Spleen (tissue), 3 donors: ENCODE results near the gene NOTCH3.

Experiments used
- POLR2A ChIP-seq, 3 donors: fragments of 450-650 bp; IDR thresholded peaks; one replicate each; pipeline ENCODE4 v1.5.1; 2017; ENCODE audit warnings: antibody characterized with exemption in 3 of 3, mild to moderate bottlenecking in 1 of 3
- POLR2AphosphoS5 ChIP-seq, 3 donors: sonication (generic); formaldehyde crosslinking; IDR thresholded peaks; one replicate each; pipeline ENCODE4 v1.5.1; 2017; ENCODE audit warnings: antibody characterized with exemption in 3 of 3

DNA sequence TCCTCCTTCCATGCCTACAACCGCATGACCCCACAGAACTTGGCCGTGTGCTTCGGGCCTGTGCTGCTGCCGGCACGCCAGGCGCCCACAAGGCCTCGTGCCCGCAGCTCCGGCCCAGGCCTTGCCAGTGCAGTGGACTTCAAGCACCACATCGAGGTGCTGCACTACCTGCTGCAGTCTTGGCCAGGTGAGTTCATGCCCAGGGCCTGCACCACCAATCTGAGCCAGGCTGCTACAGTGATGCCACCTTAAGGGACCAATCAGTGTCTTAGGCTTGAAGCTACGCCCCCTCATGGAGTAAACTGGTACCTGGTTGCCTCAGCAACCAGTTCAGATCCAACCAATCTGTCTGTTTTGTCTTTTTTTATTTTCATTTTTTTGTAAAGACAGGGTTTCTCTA lies 88.4 kb downstream of the NOTCH3 start:
- no peak for TF ChIP-seq POLR2A (IDR thresholded peaks at IDR 0.05)
- peak in 2 of 3 donors; percentile 25 to 51 for TF ChIP-seq POLR2AphosphoS5 (IDR thresholded peaks at IDR 0.05)
